Hepatocyte (in vitro differentiated cells): ENCODE results near the gene ACTG1. TPM values are rescaled to one million over a fixed set of nuclear protein-coding genes. Genes with fewer than 3 reads are reported as not detected.

Source experiments
- DNase-seq: peaks from one replicate; pipeline ENCODE4 v3.0.0-alpha.2; 2016; ENCODE audit warnings: low spot score
- H2AFZ ChIP-seq: fragments of 200-600 bp; sonication (generic); 2 replicates; pipeline ENCODE4 v1.6.0; 2016; ENCODE audit warnings: antibody characterized with exemption, mild to moderate bottlenecking
- H3K27ac ChIP-seq: fragments of 200-600 bp; sonication (generic); 2 replicates; pipeline ENCODE4 v1.5.1; 2016; ENCODE audit warnings: mild to moderate bottlenecking
- H3K27me3 ChIP-seq: fragments of 200-600 bp; sonication (generic); 2 replicates; pipeline ENCODE4 v1.6.1; 2016
- H3K36me3 ChIP-seq: fragments of 200-600 bp; sonication (generic); replicated peaks from 2 replicates; pipeline ENCODE4 v1.5.1; 2016; ENCODE audit warnings: low read depth; ENCODE audit not compliant: insufficient read depth
- H3K4me1 ChIP-seq: fragments of 200-600 bp; sonication (generic); 2 replicates; pipeline ENCODE4 v1.5.1; 2016; ENCODE audit warnings: mild to moderate bottlenecking, moderate library complexity; ENCODE audit not compliant: insufficient read depth
- H3K4me2 ChIP-seq: fragments of 200-600 bp; sonication (generic); 2 replicates; pipeline ENCODE4 v1.6.0; 2016
- H3K4me3 ChIP-seq: fragments of 200-600 bp; sonication (generic); 2 replicates; pipeline ENCODE4 v1.5.1; 2016; ENCODE audit warnings: mild to moderate bottlenecking
- H3K79me2 ChIP-seq: fragments of 200-600 bp; sonication (generic); 2 replicates; pipeline ENCODE4 v1.6.0; 2017; ENCODE audit warnings: mild to moderate bottlenecking
- H3K9me2 ChIP-seq: fragments of 200-600 bp; sonication (generic); replicated peaks from 2 replicates; pipeline ENCODE4 v1.6.0; 2017; ENCODE audit warnings: mild to moderate bottlenecking; ENCODE audit not compliant: insufficient read depth
- H3K9me3 ChIP-seq: fragments of 200-600 bp; sonication (generic); 2 replicates; pipeline ENCODE4 v1.5.1; 2016; ENCODE audit warnings: low read depth, mild to moderate bottlenecking
- H4K20me1 ChIP-seq: fragments of 200-600 bp; sonication (generic); 2 replicates; pipeline ENCODE4 v1.6.0; 2016; ENCODE audit warnings: mild to moderate bottlenecking; ENCODE audit not compliant: insufficient read depth, poor library complexity, severe bottlenecking
- EZH2 ChIP-seq: fragments of 200-600 bp; sonication (generic); IDR thresholded peaks from 2 replicates; pipeline ENCODE4 v1.6.1; 2016; ENCODE audit warnings: antibody characterized with exemption, mild to moderate bottlenecking, borderline replicate concordance
- EZH2phosphoT487 ChIP-seq: fragments of 200-600 bp; sonication (generic); IDR thresholded peaks from one replicate; pipeline ENCODE4 v1.6.1; 2018; ENCODE audit warnings: antibody characterized with exemption, mild to moderate bottlenecking, low read depth, moderate library complexity; ENCODE audit not compliant: unreplicated experiment, severe bottlenecking
- WGBS: methylation state at CpG from one replicate; pipeline ENCODE4 v1.1.6; 2016; ENCODE audit warnings: low lambda C conversion rate; ENCODE audit errors: missing lambda C conversion rate; 5-methylcytosine and 5-hydroxymethylcytosine counted together
- polyA plus RNA-seq: library from polyadenylated mRNA; unstranded; fragments of >200 nt; fragmentation: Nextera tagmentation; extraction: Ambion mirVana; gene quantifications from 2 replicates; pipeline ENCODE4 v1.2.1, GENCODE V29; 2016
- total RNA-seq: library from RNA; depleted of rRNA; stranded (reverse); fragments of >200 nt; gene quantifications from 2 replicates; pipeline ENCODE4 v1.2.3, GENCODE V29; 2014
- TF ChIP-seq, protein P1 (sequence below): fragments of 200-600 bp; sonication (generic); IDR thresholded peaks from 2 replicates; pipeline ENCODE4 v1.5.1; 2016; ENCODE audit warnings: antibody characterized with exemption, mild to moderate bottlenecking; ENCODE audit not compliant: poor library complexity

Gene ACTG1
- total and polyA plus RNA-seq, 2 experiments from 2014 or later, result 2,832 to 3,298 TPM

DNA sequence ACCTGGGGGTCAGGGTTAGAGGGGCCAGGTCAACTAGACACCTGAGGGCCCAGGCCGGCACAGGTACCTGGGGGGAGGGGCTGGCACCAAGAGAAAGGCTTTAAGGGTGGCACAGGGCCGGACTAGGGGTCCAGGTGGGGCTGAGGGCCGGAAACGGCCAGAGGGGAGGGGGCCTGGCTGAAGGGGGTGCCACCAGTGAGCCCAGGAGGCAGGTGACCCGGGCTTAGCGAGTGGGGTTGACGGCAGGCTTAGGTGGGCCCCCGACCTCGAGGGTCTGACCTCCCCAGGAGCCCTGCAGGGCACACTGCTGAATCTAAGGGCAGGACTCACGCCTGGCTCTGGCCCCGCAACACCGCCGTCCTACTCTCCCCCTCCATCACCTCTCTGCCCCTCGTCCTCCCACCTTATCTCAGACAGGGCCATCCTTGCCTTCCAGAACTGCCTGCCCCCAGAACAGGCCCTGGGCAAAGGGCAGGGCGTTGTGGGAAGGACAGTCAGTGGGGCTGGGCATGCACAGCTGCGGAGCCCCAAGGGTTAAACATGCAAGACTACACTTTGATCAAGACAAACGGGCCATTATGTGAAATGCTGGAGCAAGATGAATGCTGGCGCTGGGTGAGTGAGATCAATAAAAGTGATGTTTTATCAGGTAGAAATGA lies 44.4 kb downstream of the ACTG1 start:
- H3K79me2 ChIP-seq, result no peaks in the 10 kb centered on the region
- TF ChIP-seq, protein P1, sequence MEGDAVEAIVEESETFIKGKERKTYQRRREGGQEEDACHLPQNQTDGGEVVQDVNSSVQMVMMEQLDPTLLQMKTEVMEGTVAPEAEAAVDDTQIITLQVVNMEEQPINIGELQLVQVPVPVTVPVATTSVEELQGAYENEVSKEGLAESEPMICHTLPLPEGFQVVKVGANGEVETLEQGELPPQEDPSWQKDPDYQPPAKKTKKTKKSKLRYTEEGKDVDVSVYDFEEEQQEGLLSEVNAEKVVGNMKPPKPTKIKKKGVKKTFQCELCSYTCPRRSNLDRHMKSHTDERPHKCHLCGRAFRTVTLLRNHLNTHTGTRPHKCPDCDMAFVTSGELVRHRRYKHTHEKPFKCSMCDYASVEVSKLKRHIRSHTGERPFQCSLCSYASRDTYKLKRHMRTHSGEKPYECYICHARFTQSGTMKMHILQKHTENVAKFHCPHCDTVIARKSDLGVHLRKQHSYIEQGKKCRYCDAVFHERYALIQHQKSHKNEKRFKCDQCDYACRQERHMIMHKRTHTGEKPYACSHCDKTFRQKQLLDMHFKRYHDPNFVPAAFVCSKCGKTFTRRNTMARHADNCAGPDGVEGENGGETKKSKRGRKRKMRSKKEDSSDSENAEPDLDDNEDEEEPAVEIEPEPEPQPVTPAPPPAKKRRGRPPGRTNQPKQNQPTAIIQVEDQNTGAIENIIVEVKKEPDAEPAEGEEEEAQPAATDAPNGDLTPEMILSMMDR, result no peak
- TF ChIP-seq EZH2phosphoT487, result no peak
- no peak for TF ChIP-seq EZH2
- H3K27me3 ChIP-seq, result no peaks in the 10 kb centered on the region
- H3K4me2 ChIP-seq, result no peak overlapping the region
- no peaks in the 10 kb centered on the region for H3K36me3 ChIP-seq
- peaks cover 11% of the 10 kb centered on the region for H3K4me1 ChIP-seq
- H3K4me3 ChIP-seq, result no peak overlapping the region
- no peaks in the 10 kb centered on the region for H3K9me3 ChIP-seq
- no peaks in the 10 kb centered on the region for H3K9me2 ChIP-seq
- H3K27ac ChIP-seq, result no peak overlapping the region
- DNase-seq, result no peak
- WGBS, result 84% methylated on average over 15 of the region's 18 CpGs
- no peak overlapping the region for H2AFZ ChIP-seq
- no peaks in the 10 kb centered on the region for H4K20me1 ChIP-seq

DNA sequence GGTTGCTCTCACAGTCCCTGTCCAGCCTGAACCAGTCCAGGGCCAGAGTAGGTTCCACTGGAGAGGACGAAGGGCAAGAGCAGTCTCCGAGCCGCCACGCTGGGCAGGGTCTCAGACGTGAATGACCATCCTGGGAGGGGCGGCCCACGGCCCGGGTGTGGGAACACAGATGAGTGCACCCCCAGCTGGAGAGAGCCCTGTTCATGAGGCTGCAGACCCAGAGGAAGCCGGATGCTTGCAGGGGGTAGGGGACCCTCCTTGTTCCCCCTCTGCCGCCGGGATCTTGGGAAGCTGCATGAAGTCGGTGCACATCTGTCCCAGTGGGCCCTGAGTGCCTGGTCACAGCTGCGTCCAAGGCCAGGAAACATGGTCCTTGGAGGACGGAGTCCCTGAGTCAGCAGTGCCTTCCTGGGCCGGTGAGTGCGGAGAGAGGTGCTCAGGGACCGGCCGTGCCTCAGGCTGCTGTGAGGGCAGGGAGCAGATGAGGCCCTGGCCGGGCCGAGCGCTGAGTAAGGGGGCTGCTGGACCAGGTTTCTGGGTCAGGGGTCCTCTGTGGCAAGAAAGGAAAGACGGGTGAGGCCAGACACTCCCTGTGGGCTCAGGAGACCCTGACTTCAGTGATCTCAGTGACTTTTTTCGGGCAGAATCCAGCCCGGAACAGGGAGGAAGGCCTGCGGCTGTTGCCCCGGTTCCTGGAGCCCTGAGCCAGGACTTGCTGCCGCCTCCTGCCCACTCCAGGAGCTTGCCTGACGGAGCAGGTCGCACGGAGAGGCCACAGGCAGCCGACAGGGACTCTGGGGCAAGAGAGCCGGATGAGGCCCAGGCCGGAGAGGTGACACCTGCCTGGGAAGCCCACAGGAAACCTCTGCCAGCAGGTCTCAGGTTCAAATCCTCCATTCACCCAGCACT lies 45.8 kb downstream of the ACTG1 start:
- Histone ChIP-seq H4K20me1 (no peaks in the 10 kb centered on the region), H3K79me2 (no peaks in the 10 kb centered on the region), H3K4me1 (peaks cover 11% of the 10 kb centered on the region), H3K27me3 (no peaks in the 10 kb centered on the region), H2AFZ (no peak overlapping the region), H3K27ac (no peak overlapping the region), H3K36me3 (no peaks in the 10 kb centered on the region), H3K4me3 (no peak overlapping the region), H3K9me2 (no peaks in the 10 kb centered on the region), H3K9me3 (no peaks in the 10 kb centered on the region), H3K4me2 (no peak overlapping the region)
- DNase-seq, result no peak
- 92% methylated on average over 33 of the region's 33 CpGs for WGBS
- TF ChIP-seq EZH2phosphoT487 (no peak), EZH2 (no peak)
- TF ChIP-seq, protein P1, result no peak

- no peaks in the 10 kb centered on the region for H3K9me2 ChIP-seq
- no peak for DNase-seq
- H3K27ac ChIP-seq, result no peak overlapping the region
- peaks cover 3% of the 10 kb centered on the region for H3K4me1 ChIP-seq
- H3K36me3 ChIP-seq, result no peaks in the 10 kb centered on the region
- no peaks in the 10 kb centered on the region for H4K20me1 ChIP-seq
- no peak overlapping the region for H2AFZ ChIP-seq
- TF ChIP-seq, protein P1, result no peak
- TF ChIP-seq EZH2phosphoT487 (no peak), EZH2 (no peak)
- no peak overlapping the region for H3K4me2 ChIP-seq
- no peaks in the 10 kb centered on the region for H3K79me2 ChIP-seq
- no peak overlapping the region for H3K4me3 ChIP-seq
- no peaks in the 10 kb centered on the region for H3K27me3 ChIP-seq
- 89% methylated on average over 17 of the region's 17 CpGs for WGBS
- H3K9me3 ChIP-seq, result no peaks in the 10 kb centered on the region
These were observed 46.7 kb downstream of the ACTG1 start for GRCh38 chr17:81465910-81466309.
